ENCODE data around the gene UROC1.

UROC1 gene

DNA sequence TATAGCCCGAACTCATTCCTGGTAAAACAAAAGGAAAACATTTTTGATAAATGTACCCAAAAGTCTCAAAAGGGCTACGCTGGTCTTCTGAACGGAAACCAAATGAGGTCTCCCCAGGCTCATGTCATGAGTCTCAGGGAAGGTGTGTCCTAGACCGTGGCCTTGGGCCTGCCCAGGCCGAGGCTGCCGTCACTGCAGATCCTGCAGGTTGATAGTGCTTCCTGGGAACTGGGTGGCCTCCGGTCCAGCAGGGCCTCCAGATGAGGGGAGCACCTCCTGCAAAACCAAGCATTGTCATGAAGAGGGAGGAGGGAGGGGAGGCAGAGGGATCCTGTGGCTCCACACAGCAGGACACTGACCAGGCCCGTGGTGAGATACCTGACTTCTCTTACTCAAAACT, 79.4 kb downstream of the UROC1 start:
- no peak for DNase-seq

DNA sequence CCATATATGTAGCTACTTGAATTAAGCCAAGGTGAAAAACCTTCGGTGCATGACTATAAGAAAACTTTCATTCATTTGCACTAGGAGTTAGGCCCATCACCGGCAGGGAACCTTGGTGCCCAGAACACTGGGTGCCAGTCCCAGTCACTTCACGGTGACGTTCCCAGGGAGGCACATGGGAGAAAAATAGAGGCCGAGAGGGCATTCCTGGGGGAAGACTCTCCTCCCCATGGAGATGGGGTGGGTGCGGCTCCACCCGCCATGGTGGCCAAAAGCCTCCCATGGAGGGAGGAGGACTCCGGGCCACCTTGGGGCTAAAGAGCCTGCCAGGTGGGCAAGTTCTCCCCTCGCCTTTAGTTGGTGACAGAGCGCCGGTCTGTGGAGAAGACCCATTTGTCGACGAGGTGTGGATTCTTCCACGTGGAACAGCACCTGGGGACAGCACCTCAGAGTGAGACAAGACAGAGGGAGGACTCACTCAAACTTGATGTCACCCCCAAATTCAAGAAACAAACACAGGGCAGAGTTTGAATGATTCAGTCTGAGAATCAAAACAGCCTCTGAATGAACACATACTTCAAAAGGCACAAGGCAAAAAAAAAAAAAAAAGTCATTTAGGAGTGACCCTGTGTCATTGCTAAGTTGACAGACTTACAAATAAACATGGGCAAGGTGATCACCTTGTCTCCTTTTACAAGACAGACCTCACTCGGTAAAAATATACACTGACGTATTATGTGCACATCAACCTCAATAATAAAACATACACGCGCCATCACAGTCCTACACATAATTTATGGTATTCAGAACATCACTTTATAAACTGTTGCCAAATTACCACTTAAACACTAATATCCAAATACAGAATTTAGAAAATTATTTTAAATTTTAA, 80.5 kb downstream of the UROC1 start:
- no peak for DNase-seq

DNA sequence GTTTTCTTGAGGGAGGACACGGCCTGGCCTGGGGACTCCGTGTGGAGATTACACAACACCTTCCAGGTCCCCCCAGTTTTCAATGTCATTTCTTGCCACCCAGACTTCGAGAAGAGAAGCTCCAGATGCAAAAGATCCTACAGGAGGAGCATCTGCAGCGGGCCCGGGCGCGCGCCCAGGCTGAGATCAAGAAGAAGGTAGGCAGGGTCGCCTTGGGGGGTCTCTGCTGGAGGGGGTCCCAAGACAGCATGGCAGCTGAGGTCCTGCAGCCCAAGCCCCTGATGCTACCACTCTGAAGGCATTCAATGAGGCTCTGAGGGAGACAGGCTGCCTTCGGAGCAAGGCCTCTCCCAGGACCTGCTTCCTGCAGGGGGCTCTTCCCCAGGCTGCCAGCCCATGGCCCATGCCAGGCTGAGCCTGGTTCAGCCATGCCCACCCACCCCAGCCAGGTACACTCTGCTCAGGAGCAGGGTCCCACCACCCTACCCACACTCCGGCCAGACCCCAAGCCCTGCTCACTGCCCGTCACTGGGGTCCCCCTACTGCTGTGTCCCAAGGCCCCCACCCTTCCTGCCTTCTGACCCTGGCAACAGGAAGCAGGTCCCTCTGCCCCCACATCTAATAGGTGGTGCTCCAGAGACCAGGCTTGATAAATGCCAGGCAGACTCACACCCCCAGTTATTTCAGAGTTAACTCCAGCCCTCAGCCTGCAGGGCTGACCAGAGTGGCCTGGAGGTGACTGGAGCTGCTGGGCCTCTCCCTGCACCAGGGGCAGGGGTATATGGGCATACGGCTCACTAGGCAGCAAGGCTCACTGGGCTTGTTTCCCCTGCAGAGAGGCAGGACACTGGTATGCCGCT, 81.9 kb downstream of the UROC1 start:
- DNase-seq: no peak

DNA sequence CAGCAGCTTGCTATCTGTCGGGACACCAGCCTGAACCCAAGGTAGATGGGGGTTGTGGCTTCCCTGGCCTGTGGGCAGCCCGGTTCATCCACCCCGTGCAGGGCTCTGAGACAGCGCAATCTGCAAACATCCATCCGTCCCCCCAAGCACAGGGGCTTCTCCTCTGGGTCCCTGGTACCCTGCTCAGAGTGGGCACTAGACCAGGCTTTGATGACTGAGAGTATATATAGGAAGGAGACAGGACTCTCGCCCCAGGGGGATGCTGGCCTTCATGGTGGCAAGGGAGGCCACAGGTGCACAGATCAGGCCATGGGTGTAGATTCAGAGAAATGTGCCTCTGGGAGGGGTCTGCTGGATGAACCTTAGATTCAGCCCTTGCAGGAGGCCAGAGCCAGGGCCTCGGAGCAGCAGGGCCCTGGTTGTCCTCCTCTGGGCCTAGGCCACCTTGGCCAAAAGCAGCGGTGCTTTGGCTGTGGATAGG, 82.6 kb downstream of the UROC1 start:
- DNase-seq: no peak

DNA sequence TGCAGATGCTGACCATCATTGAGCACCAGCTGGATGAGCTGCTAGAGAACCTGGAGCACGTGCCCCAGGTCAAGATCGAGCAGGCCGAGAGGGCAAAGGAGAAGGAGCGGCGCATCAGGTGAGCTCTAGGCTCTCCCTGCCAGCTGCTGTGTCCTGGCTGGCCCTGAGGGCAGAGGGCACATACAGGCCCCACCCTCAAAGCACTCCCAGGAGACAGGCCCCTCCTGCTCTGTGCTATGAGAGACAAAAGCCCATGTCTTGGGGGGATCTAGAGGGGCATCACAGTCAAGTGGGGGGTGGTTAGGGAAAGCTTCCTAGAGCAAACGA, 83.3 kb downstream of the UROC1 start:
- no peak for DNase-seq

DNA sequence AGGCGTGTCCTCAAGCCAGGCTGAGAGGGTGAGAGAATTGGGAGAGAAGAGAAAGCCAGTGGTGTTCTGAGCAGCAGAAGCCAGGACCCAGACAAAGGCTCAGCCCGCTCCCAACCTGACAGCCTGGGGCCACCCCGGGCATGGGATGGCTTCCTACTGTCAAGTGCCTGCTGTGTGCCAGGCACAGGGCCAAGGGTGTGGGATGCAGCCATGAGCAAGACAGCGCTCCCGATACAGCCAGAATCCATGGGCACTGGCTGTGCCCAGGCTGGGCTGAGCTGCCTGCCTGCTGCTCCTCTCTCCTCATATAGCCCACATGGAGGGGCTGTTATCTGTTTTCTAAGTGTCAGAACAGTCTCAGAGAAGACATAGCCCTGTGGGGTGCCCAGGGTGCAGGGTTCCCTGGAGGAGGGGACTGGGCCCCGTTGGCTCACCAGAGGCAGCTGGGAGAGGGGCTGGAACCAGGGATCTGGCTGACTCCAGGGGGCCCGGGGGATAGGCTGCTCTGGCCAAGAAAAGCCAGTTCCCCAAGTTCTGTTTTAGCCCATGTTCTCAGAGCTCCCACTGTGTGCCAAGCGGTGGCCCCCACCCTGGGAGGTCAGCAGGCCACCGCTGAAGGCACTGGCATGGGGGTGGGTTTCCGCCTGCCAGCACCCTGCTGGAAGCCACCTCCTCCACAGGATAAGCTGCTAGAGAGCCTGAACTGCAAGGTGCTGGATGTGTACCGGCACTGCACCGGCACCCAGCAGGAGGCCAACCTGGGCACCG, 83.9 kb downstream of the UROC1 start:
- no peak for DNase-seq

DNA sequence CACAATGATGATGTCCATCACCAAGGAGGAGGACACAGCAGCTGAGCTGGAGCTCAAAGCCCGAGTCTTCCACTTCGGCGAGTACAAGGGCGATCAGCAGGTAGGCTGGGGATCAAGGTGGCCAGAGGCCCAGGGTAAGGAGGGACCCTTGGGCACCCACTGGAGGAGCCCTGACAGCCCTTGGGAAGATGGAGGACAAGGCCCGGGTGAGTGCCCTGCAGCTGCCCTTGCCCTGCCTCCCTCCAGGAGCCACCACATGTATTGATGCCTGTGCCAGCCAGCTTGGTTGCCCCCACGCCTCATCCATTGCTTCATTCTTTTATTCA, 84.5 kb downstream of the UROC1 start:
- DNase-seq: no peak

DNA sequence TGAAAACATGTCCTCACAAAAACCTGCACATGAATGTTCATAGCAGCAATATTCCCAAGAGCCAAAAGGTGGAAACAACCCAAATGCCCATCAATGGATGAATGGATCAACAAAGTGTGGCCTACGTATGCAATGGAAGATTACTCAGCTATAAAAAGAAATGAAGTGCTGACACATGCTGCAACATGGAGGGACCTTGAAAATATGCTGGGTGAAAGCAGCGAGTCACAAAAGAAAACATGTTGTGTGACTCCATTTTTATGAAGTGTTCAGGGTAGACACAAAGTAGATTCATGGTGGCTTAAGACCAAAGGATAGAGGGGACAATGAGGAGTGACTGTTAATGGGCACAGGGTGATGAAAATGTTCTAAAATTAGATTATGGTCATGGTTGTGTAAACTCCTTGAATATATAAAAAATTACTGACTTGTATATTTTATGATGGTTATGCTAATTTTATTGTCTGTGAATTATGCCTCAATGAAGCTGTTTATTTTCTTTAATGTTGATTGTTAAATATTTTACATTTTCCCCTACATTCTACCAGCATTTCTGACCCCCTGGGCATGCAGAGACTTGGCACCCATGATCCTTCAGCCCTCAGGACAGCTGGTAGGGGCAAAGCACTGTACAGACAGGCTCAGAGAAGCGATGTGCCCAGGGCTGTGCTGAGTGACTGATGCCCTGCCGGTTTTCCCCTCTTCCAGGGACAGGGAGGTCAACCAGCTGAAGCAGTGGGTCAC, 85.0 kb downstream of the UROC1 start:
- no peak for DNase-seq
